Mesodermal cell (in vitro differentiated cells): ENCODE data around the gene FGF22.

Experiments used
- H3K27ac ChIP-seq: 2 replicates; pipeline ENCODE4 v1.7.0; 2013; ENCODE audit warnings: mild to moderate bottlenecking, low read depth, low read length, moderate library complexity; ENCODE audit not compliant: severe bottlenecking
- H3K36me3 ChIP-seq: 2 replicates; pipeline ENCODE4 v1.7.1; 2013; ENCODE audit warnings: mild to moderate bottlenecking, low read length, moderate library complexity; ENCODE audit not compliant: control insufficient read depth, insufficient read depth
- H3K4me1 ChIP-seq: one replicate; pipeline ENCODE4 v1.7.1; 2013; ENCODE audit warnings: mild to moderate bottlenecking, low read length; ENCODE audit not compliant: insufficient read depth, control insufficient read depth, poor library complexity, severe bottlenecking
- H3K4me3 ChIP-seq: 2 replicates; pipeline ENCODE4 v1.7.0; 2013; ENCODE audit warnings: low read length, control low read depth, mild to moderate bottlenecking; ENCODE audit not compliant: insufficient read depth, poor library complexity, severe bottlenecking; ENCODE audit errors: extremely low read depth
- H3K9me3 ChIP-seq: 2 replicates; pipeline ENCODE4 v1.7.1; 2013; ENCODE audit warnings: mild to moderate bottlenecking, low read length, moderate library complexity; ENCODE audit not compliant: control insufficient read depth
- WGBS, 2 experiments: methylation state at CpG; one replicate each; pipeline ENCODE4 v1.1.5; 2013; ENCODE audit warnings: missing lambda C conversion rate in 2 of 2; ENCODE audit not compliant: insufficient coverage in 2 of 2; 5-methylcytosine and 5-hydroxymethylcytosine counted together

Gene FGF22

DNA sequence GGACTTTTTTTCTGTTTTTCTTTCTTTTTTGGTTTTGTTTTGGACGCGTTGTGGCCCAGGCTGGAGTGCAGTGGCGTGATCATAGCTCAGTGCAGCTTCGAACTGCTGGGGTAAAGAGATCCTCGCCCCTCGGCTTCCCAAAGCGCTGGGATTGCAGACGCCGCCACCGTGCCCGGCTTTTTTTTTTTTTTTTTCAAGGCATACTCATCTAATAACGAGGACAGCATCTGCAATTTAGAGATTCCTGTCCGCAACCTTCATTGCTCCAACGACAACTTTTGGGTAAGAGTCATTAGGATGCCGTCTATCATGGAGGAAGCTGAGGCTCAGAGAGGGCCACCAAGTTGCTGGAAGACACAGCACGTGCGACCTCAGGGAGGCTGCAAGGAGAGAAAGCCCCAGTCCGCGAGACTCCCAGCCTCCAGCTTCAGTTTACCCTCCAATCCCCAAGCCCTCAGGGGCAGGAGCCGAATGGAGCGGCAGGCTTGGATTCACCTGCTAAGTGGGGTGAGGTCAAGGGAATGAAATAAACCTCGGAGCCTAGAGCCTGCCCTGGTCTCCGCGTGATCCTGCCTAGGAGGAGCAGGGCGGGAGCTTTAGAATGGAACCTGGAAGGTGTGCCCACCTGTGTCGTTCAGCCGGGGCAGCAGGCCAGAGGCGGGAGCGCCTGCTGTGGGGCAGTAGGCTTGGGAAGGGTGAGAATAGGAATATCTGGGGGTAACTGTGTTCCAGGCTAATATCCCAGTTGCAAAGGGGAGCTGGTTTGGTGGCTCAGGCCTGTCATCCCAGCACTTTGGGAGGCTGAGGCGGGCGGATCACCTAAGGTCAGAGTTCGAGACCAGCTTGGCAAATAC is 5.7 kb upstream of the FGF22 start:
- H3K9me3 ChIP-seq = no peaks in the 10 kb centered on the region
- 33 to 34% methylated on average over 23 to 26 of the region's 32 CpGs for WGBS, 2 experiments
- peak overlapping the region; percentile 74 for H3K4me3 ChIP-seq
- peaks cover 7% of the 10 kb centered on the region for H3K4me1 ChIP-seq
- H3K27ac ChIP-seq = peak overlapping the region; percentile 64
- peaks cover 17% of the 10 kb centered on the region for H3K36me3 ChIP-seq

DNA sequence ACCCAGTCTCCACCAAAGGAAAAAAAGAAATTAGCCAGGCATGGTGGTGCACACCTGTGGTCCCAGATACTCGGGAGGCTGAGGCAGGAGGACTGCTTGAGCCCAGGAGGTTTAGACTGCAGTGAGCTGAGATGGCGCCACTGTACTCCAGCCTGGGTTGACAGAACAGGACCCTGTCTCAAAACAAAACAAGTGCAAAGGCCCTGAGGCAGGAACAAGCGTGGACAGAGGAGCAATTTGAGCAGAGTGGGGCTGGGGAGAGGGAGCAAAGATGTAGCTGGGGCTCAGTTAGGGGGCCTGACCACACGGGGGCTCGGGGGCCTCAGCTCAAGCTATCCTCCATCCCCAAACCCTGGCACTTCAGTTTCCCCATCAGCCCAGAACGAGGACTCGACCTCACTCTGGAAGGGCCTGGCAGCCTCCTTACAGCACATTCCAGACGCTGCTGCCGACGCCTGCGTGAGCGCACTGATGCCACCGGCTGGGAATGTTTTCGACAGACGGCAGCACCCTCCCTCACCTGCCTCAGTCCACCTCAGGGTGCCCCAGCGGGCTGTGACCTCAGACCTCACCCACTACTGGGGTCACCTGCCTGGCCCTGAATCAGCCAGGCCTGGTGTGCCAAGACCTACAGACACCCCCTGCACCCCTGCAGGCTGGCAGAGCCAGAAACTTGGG is 4.6 kb upstream of the FGF22 start:
- Histone ChIP-seq H3K9me3 (no peaks in the 10 kb centered on the region), H3K4me1 (peaks cover 7% of the 10 kb centered on the region), H3K36me3 (peaks cover 13% of the 10 kb centered on the region), H3K4me3 (no peak overlapping the region), H3K27ac (no peak overlapping the region)
- 89 to 92% methylated on average over 13 to 16 of the region's 16 CpGs for WGBS, 2 experiments

DNA sequence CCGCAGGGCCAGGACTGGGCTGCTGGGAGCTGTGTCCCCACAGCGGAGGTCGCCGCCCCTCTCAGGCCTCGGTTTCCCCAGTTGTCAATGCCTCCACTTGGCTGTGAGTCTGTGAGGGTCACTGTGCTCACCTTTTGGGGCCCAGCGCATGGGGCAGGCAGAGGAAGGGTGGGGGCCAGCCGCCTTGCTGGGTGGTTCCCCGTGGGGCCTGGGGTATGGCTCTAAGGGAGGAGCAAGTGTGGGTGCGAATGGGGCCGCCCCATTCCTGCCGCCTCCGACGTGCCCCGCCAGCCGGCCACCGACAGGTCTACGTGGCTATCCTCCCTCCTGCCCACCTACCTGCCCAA is 800 bp upstream of the FGF22 start:
- Histone ChIP-seq H3K4me3 (peak overlapping the region; percentile 37), H3K36me3 (no peaks in the 10 kb centered on the region), H3K4me1 (peaks cover 3% of the 10 kb centered on the region), H3K27ac (no peak overlapping the region), H3K9me3 (no peaks in the 10 kb centered on the region)
- 72 to 76% methylated on average over 13 to 15 of the region's 17 CpGs for whole genome bisulfite sequencing, 2 experiments

DNA sequence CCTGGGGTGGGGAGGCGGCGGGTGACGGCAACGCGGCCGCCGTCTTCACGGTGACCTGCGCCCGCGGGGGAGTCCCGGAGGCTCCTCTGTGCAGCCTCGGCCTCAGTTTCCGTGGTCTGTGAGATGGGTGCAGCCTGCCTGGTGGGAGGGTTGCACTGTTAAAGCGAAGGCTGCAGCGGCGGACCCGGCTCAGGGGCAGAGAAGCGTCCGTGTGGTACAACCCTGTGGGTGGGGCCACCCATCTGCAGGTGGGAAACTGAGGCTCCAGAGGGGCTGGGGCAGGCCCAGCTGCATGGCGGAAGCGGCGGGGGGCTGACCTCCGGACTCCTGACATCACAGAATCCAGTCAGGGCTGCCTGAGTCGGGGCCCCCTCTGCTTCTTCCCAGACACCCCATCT is 481 bp downstream of the FGF22 start:
- Histone ChIP-seq H3K36me3 (peaks cover 5% of the 10 kb centered on the region), H3K27ac (no peak overlapping the region), H3K4me3 (peak overlapping the region; percentile 24), H3K4me1 (no peaks in the 10 kb centered on the region), H3K9me3 (no peaks in the 10 kb centered on the region)
- 54 to 57% methylated on average over 22 to 23 of the region's 25 CpGs for WGBS, 2 experiments

DNA sequence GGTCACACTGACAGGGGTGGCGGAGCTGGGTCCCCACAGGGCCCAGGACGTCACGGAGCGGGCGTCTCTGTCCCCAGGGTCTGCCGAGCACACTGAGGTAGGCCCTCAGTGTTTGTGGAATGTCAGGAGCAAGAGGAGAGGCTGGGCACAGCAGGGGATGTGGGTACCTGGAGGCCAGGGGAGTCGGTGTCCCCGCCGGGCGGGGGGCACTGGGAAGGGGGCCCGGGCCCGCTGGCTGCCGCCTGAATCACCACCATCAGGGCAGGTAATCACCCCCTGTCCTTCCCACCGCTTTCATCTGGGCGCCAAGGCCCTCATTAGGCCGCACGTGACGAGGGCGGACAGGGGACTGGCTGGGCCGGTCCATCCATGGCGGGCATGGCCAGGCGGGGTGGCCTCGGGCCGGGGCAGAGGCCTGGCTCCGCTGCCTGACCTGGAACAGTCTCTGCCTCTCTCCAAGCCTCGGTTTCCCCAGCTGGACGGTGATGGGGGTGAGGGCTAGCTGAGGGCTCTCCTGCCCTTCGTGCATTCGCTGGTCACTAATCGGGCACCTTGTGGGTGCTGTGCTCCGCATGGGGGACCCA is 1.0 kb downstream of the FGF22 start:
- no peaks in the 10 kb centered on the region for H3K4me1 ChIP-seq
- H3K27ac ChIP-seq = no peak overlapping the region
- no peak overlapping the region for H3K4me3 ChIP-seq
- peaks cover 8% of the 10 kb centered on the region for H3K36me3 ChIP-seq
- 94 to 95% methylated on average over 24 to 27 of the region's 31 CpGs for WGBS, 2 experiments
- H3K9me3 ChIP-seq = no peaks in the 10 kb centered on the region

DNA sequence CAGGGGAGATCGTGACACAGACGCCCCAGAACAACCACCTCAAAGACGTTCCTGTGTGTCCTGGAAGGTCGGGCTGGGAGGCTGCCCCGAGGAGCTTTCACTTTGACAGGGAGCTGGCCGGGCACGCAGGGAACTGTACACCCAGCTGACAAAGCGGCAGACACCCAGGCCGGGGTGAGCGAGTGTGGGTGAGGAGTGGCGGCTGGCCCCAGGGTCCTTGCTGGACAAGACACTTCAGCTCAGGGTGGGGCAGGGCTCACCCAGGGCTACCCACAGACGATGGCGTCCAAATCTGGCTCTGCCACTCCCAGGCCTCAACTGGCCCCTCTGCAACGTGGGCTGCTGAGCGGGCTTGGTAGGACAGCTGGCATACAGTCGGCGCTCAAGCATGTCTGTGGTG is 2.0 kb downstream of the FGF22 start:
- 94 to 95% methylated on average over 15 to 17 of the region's 17 CpGs for WGBS, 2 experiments
- Histone ChIP-seq H3K9me3 (no peaks in the 10 kb centered on the region), H3K36me3 (peaks cover 18% of the 10 kb centered on the region), H3K4me3 (no peak overlapping the region), H3K4me1 (no peaks in the 10 kb centered on the region), H3K27ac (no peak overlapping the region)

DNA sequence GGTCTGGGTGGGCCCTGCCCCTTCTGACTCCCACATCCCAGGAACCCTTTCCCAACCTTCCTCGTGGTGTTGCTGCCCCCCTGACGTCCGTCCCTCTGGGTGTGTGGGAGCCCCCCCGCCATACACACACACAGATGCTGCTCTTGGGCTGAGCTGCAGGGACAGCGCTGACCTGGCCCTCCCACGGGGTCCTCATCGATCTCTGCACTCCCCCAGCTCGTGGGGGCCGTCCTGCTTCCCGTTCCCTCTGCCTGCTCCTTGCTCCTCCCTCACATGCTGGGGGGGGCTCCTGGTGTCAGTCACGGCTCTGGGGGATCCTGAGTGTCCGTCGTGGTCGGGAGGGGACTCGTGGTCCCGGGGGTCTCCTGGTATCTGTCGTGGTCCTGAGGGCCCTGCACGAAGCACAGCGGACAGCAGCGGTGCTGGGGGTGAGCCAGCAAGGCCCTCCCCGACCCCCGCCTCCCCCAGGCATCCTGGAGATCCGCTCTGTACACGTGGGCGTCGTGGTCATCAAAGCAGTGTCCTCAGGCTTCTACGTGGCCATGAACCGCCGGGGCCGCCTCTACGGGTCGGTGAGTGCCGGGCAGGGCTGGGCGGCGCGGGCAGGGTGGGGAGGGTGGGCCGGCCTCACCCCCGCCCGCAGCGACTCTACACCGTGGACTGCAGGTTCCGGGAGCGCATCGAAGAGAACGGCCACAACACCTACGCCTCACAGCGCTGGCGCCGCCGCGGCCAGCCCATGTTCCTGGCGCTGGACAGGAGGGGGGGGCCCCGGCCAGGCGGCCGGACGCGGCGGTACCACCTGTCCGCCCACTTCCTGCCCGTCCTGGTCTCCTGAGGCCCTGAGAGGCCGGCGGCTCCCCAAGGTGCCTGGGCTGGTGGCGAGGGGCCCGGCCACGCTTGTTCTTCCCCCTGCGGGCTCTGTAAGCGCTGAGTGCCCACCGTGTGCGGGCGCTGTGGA is 3.4 kb downstream of the FGF22 start:
- no peaks in the 10 kb centered on the region for H3K4me1 ChIP-seq
- no peaks in the 10 kb centered on the region for H3K9me3 ChIP-seq
- no peak overlapping the region for H3K4me3 ChIP-seq
- H3K36me3 ChIP-seq = peaks cover 31% of the 10 kb centered on the region
- WGBS, 2 experiments = 93 to 94% methylated on average over 51 to 60 of the region's 70 CpGs
- no peak overlapping the region for H3K27ac ChIP-seq

DNA sequence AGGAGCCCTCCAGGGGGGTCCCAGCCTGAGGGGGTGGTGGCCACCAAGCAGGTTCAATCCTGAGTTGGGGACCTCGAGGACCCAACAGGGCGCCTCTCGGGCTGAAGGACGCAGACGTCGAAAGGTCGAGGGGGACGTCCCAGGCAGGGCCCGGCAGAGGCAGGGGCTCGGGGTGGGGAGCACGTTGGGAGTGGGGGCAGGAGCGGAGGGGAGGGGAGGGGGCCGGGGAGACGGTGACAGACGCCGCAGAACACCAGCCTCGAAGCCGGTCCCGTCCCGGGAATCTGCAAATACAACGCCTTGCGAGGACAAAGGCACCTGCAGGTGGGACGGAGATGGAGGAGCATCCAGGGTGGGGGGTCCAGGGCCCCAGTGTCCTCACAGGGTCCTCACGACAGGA is 4.1 kb downstream of the FGF22 start:
- Histone ChIP-seq H3K36me3 (peaks cover 36% of the 10 kb centered on the region), H3K4me1 (no peaks in the 10 kb centered on the region), H3K27ac (no peak overlapping the region), H3K4me3 (no peak overlapping the region), H3K9me3 (no peaks in the 10 kb centered on the region)
- WGBS, 2 experiments = 94% methylated on average over 22 to 24 of the region's 24 CpGs

DNA sequence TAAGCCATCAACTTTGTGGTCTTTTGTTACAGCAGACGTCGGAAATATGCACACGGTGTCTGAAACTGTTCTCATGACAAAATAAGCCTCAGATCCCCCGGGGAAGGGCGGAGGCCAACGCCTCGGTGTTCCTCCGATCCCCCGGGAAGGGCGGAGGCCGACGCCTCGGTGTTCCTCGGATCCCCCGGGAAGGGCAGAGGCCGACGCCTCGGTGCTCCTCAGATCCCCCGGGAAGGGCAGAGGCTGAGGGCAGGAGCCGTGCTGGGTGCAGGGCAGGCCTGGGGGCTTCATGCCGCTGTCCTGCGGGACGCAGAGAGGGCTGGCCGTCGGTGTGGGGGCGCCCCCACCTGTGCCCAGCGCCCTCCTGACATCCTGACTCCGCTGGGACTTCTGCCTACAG is 4.7 kb downstream of the FGF22 start:
- H3K36me3 ChIP-seq = peaks cover 43% of the 10 kb centered on the region
- H3K27ac ChIP-seq = no peak overlapping the region
- no peak overlapping the region for H3K4me3 ChIP-seq
- H3K4me1 ChIP-seq = no peaks in the 10 kb centered on the region
- no peaks in the 10 kb centered on the region for H3K9me3 ChIP-seq
- 89 to 90% methylated on average over 21 to 27 of the region's 28 CpGs for WGBS, 2 experiments

DNA sequence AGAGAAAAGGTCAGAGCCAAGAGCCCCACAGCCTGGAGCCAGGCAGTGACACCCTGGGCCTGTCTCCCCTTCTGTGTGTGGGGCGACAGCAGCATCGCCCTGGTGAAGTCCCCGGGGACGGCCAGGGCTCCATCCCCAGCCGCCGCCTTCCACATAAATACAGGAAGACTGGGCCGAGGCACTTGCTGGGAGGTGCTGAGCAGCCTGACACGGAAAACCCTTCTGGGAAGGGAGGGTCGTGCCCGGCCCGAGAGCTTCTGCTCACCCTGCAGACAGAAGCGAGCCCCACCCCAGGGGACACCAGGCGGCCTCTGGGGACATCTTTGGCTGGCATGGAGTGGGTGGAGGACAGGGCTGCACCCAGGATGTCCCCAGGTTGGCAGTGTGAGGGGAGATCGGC is 5.1 kb downstream of the FGF22 start:
- Histone ChIP-seq H3K4me1 (no peaks in the 10 kb centered on the region), H3K27ac (no peak overlapping the region), H3K9me3 (no peaks in the 10 kb centered on the region), H3K4me3 (no peak overlapping the region), H3K36me3 (peaks cover 46% of the 10 kb centered on the region)
- 92 to 97% methylated on average over 7 to 13 of the region's 14 CpGs for WGBS, 2 experiments
